ENCODE results near the gene EPB41L3. TPM values are rescaled to one million over a fixed set of nuclear protein-coding genes. Genes with fewer than 3 reads are reported as not detected.

EPB41L3 gene
- polyA plus RNA-seq, 1 donor (not counting 4 experiments of a cell fraction or from before 2014, with no cell fraction given), result 0.39 TPM

GRCh38 chr18:5516841-5517240 lies 27.0 kb downstream of the EPB41L3 start:
- Histone ChIP-seq H4K20me1 (ENCODE audit: control insufficient read depth, extremely low read depth, insufficient read depth, low read length) (no peaks in the 10 kb centered on the region), H3K27ac (ENCODE audit: control insufficient read depth, insufficient read depth, low read length) (no peak overlapping the region), H3K4me2 (ENCODE audit: control insufficient read depth, extremely low read depth, insufficient read depth, low read depth, low read length) (no peak overlapping the region), H2AFZ (ENCODE audit: control insufficient read depth, low read length) (no peak overlapping the region), H3K27me3 (ENCODE audit: control insufficient read depth, extremely low read depth, insufficient read depth, low read length) (no peaks in the 10 kb centered on the region), H3K9me3 (ENCODE audit: control insufficient read depth, low read depth, low read length) (no peaks in the 10 kb centered on the region), H3K9me1 (ENCODE audit: control insufficient read depth, extremely low read depth, insufficient read depth, low read length) (no peaks in the 10 kb centered on the region), H3K4me1 (ENCODE audit: control insufficient read depth, extremely low read depth, insufficient read depth, low read length) (no peaks in the 10 kb centered on the region), H3K36me3 (ENCODE audit: control insufficient read depth in 2 of 2, extremely low read depth in 1 of 2, insufficient read depth in 2 of 2, low read length in 2 of 2) (no peaks in the 10 kb centered on the region), H3K4me3 (ENCODE audit: control insufficient read depth in 2 of 3, extremely low read depth in 1 of 3, insufficient read depth in 2 of 3, low read depth in 1 of 3, low read length in 3 of 3) (no peak overlapping the region), H3K79me2 (ENCODE audit: control insufficient read depth, insufficient read depth, low read length) (no peaks in the 10 kb centered on the region), H3K9ac (ENCODE audit: control insufficient read depth, extremely low read depth, insufficient read depth, low read length) (no peak overlapping the region)
- TF ChIP-seq EZH2 (IDR thresholded peaks at IDR 0.05; ENCODE audit: low read length), result no peak
- no peak for TF ChIP-seq CTCF (optimal IDR thresholded peaks at IDR 0.05 in 1 of 3, IDR thresholded peaks at IDR 0.05 in 1 of 3, conservative IDR thresholded peaks at IDR 0.05 in 1 of 3; ENCODE audit: extremely low read depth in 1 of 3, insufficient read depth in 2 of 3, low read length in 3 of 3)
- dilution Hi-C loops (cut with MboI; ENCODE audit: extremely low pct_ligation_motif_present, low sequenced_read_pairs), result no loop called here
- DNase-seq (ENCODE audit: low read depth, low spot score) (no peak), FAIRE-seq (no peak)

- FAIRE-seq (no peak), DNase-seq (ENCODE audit: low read depth, low spot score) (no peak)
- TF ChIP-seq CTCF (optimal IDR thresholded peaks at IDR 0.05 in 1 of 3, IDR thresholded peaks at IDR 0.05 in 1 of 3, conservative IDR thresholded peaks at IDR 0.05 in 1 of 3; ENCODE audit: extremely low read depth in 1 of 3, insufficient read depth in 2 of 3, low read length in 3 of 3) (no peak), EZH2 (IDR thresholded peaks at IDR 0.05; ENCODE audit: low read length) (no peak)
- H3K4me3 ChIP-seq (ENCODE audit: control insufficient read depth in 2 of 3, extremely low read depth in 1 of 3, insufficient read depth in 2 of 3, low read depth in 1 of 3, low read length in 3 of 3), result no peak overlapping the region
- dilution Hi-C loops (cut with MboI; ENCODE audit: extremely low pct_ligation_motif_present, low sequenced_read_pairs), result no loop called here
- H3K79me2 ChIP-seq (ENCODE audit: control insufficient read depth, insufficient read depth, low read length), result no peaks in the 10 kb centered on the region
- no peaks in the 10 kb centered on the region for H3K9me3 ChIP-seq (ENCODE audit: control insufficient read depth, low read depth, low read length)
- no peak overlapping the region for H3K4me2 ChIP-seq (ENCODE audit: control insufficient read depth, extremely low read depth, insufficient read depth, low read depth, low read length)
- H3K9me1 ChIP-seq (ENCODE audit: control insufficient read depth, extremely low read depth, insufficient read depth, low read length), result no peaks in the 10 kb centered on the region
- no peak overlapping the region for H3K27ac ChIP-seq (ENCODE audit: control insufficient read depth, insufficient read depth, low read length)
- H3K27me3 ChIP-seq (ENCODE audit: control insufficient read depth, extremely low read depth, insufficient read depth, low read length), result no peaks in the 10 kb centered on the region
- no peak overlapping the region for H3K9ac ChIP-seq (ENCODE audit: control insufficient read depth, extremely low read depth, insufficient read depth, low read length)
- no peaks in the 10 kb centered on the region for H4K20me1 ChIP-seq (ENCODE audit: control insufficient read depth, extremely low read depth, insufficient read depth, low read length)
- H3K36me3 ChIP-seq (ENCODE audit: control insufficient read depth in 2 of 2, extremely low read depth in 1 of 2, insufficient read depth in 2 of 2, low read length in 2 of 2), result no peaks in the 10 kb centered on the region
- H3K4me1 ChIP-seq (ENCODE audit: control insufficient read depth, extremely low read depth, insufficient read depth, low read length), result no peaks in the 10 kb centered on the region
- no peak overlapping the region for H2AFZ ChIP-seq (ENCODE audit: control insufficient read depth, low read length)
Measured at GRCh38 chr18:5515011-5515784, 28.6 kb downstream of the EPB41L3 start.

All from keratinocyte (primary cell).